Type B pancreatic cell (in vitro differentiated cells): ENCODE measurements around the gene ZNF133. TPM values are rescaled to one million over a fixed set of nuclear protein-coding genes. Genes with fewer than 3 reads are reported as not detected.

Experiments used
- DNase-seq: peaks from one replicate; pipeline ENCODE4 v3.0.0; 2021; ENCODE audit warnings: mixed read lengths; ENCODE audit not compliant: unreplicated experiment; ENCODE audit errors: extremely low spot score
- H3K27ac Mint-ChIP-seq: 2 replicates; pipeline ENCODE4 v1.8.0; 2021; ENCODE audit warnings: mild to moderate bottlenecking, mixed read lengths
- H3K27me3 Mint-ChIP-seq: 2 replicates; pipeline ENCODE4 v1.8.0; 2021; ENCODE audit warnings: mixed read lengths
- H3K36me3 Mint-ChIP-seq: 2 replicates; pipeline ENCODE4 v1.8.0; 2021; ENCODE audit warnings: mixed read lengths
- H3K4me1 Mint-ChIP-seq: one replicate; pipeline ENCODE4 v1.8.0; 2021; ENCODE audit warnings: mixed read lengths; ENCODE audit not compliant: unreplicated experiment
- H3K4me3 Mint-ChIP-seq: 2 replicates; pipeline ENCODE4 v1.8.0; 2021; ENCODE audit warnings: mild to moderate bottlenecking, mixed read lengths
- H3K9me3 Mint-ChIP-seq: 2 replicates; pipeline ENCODE4 v1.8.0; 2021; ENCODE audit warnings: mixed read lengths
- CTCF ChIP-seq: fragments of 200-600 bp; sonication (generic); conservative IDR thresholded peaks from 2 replicates; pipeline ENCODE4 v1.5.0; 2021; ENCODE audit warnings: antibody characterized with exemption, mild to moderate bottlenecking
- total RNA-seq: library from RNA; stranded (reverse); gene quantifications from 2 replicates; pipeline ENCODE4 v1.2.1, GENCODE V29; 2021; ENCODE audit warnings: low replicate concordance

The ZNF133 gene
- total RNA-seq, 1 donor from 2014 or later = 19.8 TPM

GRCh38 chr20:18287546-18287914 lies 797 bp upstream of the ZNF133 start:
- Mint-ChIP-seq H3K27ac (peak overlapping the region; percentile 99), H3K9me3 (peaks cover 14% of the 10 kb centered on the region), H3K36me3 (peaks cover 16% of the 10 kb centered on the region), H3K27me3 (peaks cover 20% of the 10 kb centered on the region), H3K4me3 (peak overlapping the region; percentile 99), H3K4me1 (peaks cover 23% of the 10 kb centered on the region)
- DNase-seq = no peak
- TF ChIP-seq CTCF = no peak

- no peak for TF ChIP-seq CTCF
Measured at GRCh38 chr20:18288749-18289267, 481 bp downstream of the ZNF133 start.

GRCh38 chr20:18289306-18289705 lies 979 bp downstream of the ZNF133 start:
- TF ChIP-seq CTCF = no peak
- H3K27ac Mint-ChIP-seq = peak overlapping the region; percentile 99
- peak overlapping the region; percentile 99 for H3K4me3 Mint-ChIP-seq
- H3K36me3 Mint-ChIP-seq = peaks cover 28% of the 10 kb centered on the region
- peaks cover 14% of the 10 kb centered on the region for H3K9me3 Mint-ChIP-seq
- peaks cover 7% of the 10 kb centered on the region for H3K27me3 Mint-ChIP-seq
- no peak for DNase-seq
- peaks cover 23% of the 10 kb centered on the region for H3K4me1 Mint-ChIP-seq

More at GRCh38 chr20:18288749-18289267, 481 bp downstream of the ZNF133 start:
- H3K9me3 Mint-ChIP-seq = peaks cover 14% of the 10 kb centered on the region
- H3K4me3 Mint-ChIP-seq = peak overlapping the region; percentile 99
- H3K27ac Mint-ChIP-seq = peak overlapping the region; percentile 99
- no peak for DNase-seq
- peaks cover 11% of the 10 kb centered on the region for H3K27me3 Mint-ChIP-seq
- peaks cover 23% of the 10 kb centered on the region for H3K4me1 Mint-ChIP-seq
- peaks cover 23% of the 10 kb centered on the region for H3K36me3 Mint-ChIP-seq

GRCh38 chr20:18299364-18299763 lies 11.0 kb downstream of the ZNF133 start:
- Mint-ChIP-seq H3K4me1 (no peaks in the 10 kb centered on the region), H3K9me3 (peaks cover 5% of the 10 kb centered on the region), H3K27ac (no peak overlapping the region), H3K27me3 (no peaks in the 10 kb centered on the region), H3K36me3 (peaks cover 43% of the 10 kb centered on the region), H3K4me3 (no peak overlapping the region)
- no peak for DNase-seq
- TF ChIP-seq CTCF = no peak

- TF ChIP-seq CTCF = peak; percentile 61
- H3K36me3 Mint-ChIP-seq = peaks cover 24% of the 10 kb centered on the region
- no peak overlapping the region for H3K4me3 Mint-ChIP-seq
- H3K27ac Mint-ChIP-seq = no peak overlapping the region
- H3K4me1 Mint-ChIP-seq = no peaks in the 10 kb centered on the region
- no peaks in the 10 kb centered on the region for H3K27me3 Mint-ChIP-seq
- DNase-seq = no peak
- peaks cover 5% of the 10 kb centered on the region for H3K9me3 Mint-ChIP-seq
Measured at GRCh38 chr20:18304618-18305017, 16.3 kb downstream of the ZNF133 start.

GRCh38 chr20:18307301-18307700 lies 19.0 kb downstream of the ZNF133 start:
- Mint-ChIP-seq H3K27ac (no peak overlapping the region), H3K9me3 (no peaks in the 10 kb centered on the region), H3K4me1 (no peaks in the 10 kb centered on the region), H3K27me3 (no peaks in the 10 kb centered on the region), H3K4me3 (no peak overlapping the region), H3K36me3 (peaks cover 24% of the 10 kb centered on the region)
- no peak for DNase-seq
- no peak for TF ChIP-seq CTCF
